Thymus (tissue), 11 donors: ENCODE data around the gene SCGB3A2. TPM values are rescaled to one million over a fixed set of nuclear protein-coding genes. Genes with fewer than 3 reads are reported as not detected.
"Not testable (repeated sequence)": the region's sequence is repeated elsewhere in the genome, so short reads cannot be mapped to it uniquely, and the experiment has no call there.

Experiments used
- DNase-seq, 9 donors: peaks; one replicate each; pipeline ENCODE4 v3.0.0-alpha.2; 2013; ENCODE audit warnings: low spot score in 9 of 9, low read depth in 6 of 9, missing footprints in 1 of 9
- H3K27ac ChIP-seq, 2 donors: one replicate each; pipeline ENCODE4 v1.5.1; 2013; ENCODE audit warnings: control low read depth in 1 of 2, low read depth in 1 of 2, low read length in 1 of 2, mild to moderate bottlenecking in 1 of 2, moderate library complexity in 1 of 2
- H3K27me3 ChIP-seq, 2 donors: one replicate each; pipeline ENCODE4 v1.5.1; 2013; ENCODE audit warnings: low read length in 1 of 2; ENCODE audit not compliant: control insufficient read depth in 2 of 2, insufficient read depth in 1 of 2
- H3K36me3 ChIP-seq, 2 donors: one replicate each; pipeline ENCODE4 v1.5.1; 2013; ENCODE audit warnings: low read length in 1 of 2, mild to moderate bottlenecking in 1 of 2, moderate library complexity in 1 of 2; ENCODE audit not compliant: control insufficient read depth in 2 of 2, insufficient read depth in 2 of 2
- H3K4me1 ChIP-seq, 2 donors: one replicate each; pipeline ENCODE4 v1.5.1; 2013; ENCODE audit warnings: low read length in 2 of 2; ENCODE audit not compliant: control insufficient read depth in 2 of 2, insufficient read depth in 2 of 2
- H3K4me3 ChIP-seq, 2 donors: one replicate each; pipeline ENCODE4 v1.5.1; 2013; ENCODE audit warnings: low read length in 2 of 2, control low read depth in 1 of 2, mild to moderate bottlenecking in 1 of 2
- H3K9me3 ChIP-seq, 2 donors: one replicate each; pipeline ENCODE4 v1.5.1; 2013; ENCODE audit warnings: low read length in 1 of 2, mild to moderate bottlenecking in 1 of 2; ENCODE audit not compliant: control insufficient read depth in 2 of 2, insufficient read depth in 1 of 2
- WGBS: extraction: QIAGEN DNeasy Blood & Tissue Kit; methylation state at CpG from one replicate; pipeline ENCODE4 v1.1.7; 2013; 5-methylcytosine and 5-hydroxymethylcytosine counted together
- polyA plus RNA-seq: library from polyadenylated mRNA; stranded (reverse); fragments of 200-250 nt; gene quantifications from one replicate; pipeline ENCODE4 v1.2.3, GENCODE V29; 2013
- total RNA-seq: library from RNA; stranded (reverse); fragments of 120-200 nt; gene quantifications from one replicate; pipeline ENCODE4 v1.2.4, GENCODE V29; 2013
- donor health status: healthy.

Gene SCGB3A2
- total and polyA plus RNA-seq, 2 donors: 0.71 to 1.6 TPM

DNA sequence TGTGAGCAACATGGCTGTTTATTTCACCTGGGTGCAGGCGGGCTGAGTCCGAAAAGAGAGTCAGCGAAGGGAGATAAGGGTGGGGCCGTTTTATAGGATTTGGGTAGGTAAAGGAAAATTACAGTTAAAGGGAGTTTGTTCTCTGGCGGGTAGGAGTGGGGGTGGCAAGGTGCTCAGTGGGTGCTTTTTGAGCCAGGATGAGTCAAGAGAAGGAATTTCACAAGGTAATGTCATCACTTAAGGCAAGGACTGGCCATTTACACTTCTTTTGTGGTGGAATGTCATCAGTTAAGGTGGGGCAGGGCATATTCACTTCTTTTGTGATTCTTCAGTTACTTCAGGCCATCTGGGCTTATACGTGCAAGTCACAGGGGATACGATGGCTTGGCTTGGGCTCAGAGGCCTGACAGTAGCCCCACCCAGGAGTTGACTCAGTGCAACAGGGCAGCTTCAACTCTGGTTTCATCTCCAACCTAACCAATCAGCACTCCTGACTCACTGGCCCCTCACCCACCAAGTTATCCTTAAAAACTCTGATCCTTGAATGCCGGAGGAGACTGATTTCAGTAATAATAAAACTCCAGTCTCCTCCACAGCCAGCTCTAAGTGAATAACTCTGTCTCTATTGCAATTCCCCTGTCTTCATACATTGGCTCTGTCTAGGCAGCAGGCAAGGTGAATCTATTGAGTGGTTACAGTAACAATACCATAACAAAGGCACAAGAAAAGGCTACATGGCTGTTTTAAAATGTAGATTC lies 4.2 kb upstream of the SCGB3A2 start:
- not testable (repeated sequence) for H3K9me3 ChIP-seq, DNase-seq, H3K4me3 ChIP-seq, H3K27ac ChIP-seq, H3K27me3 ChIP-seq, H3K4me1 ChIP-seq, H3K36me3 ChIP-seq
- WGBS: 94% methylated on average over 6 of the region's 8 CpGs

DNA sequence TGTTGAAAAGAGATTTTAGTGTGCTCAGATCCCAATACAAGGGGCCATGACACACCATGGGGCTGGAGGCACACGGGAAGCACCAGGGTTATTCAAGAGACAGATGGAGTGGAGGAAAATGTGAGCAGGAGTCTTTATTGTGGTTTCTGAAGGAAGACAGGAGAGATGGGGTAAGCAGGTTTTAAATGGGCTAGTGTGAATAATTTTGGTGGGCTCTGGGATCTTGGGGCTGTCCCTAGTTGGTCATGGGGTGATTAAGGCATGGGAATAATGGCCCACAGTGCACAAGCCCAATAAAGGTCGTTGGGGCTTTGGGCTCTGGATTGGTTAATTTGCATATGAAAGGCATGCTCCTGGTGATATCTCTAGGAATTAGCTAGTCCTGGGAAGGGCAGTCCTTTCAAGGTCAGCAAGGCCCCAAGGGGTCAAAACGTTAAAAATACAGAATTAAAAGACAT lies 3.6 kb upstream of the SCGB3A2 start:
- Histone ChIP-seq H3K4me3 (no peak overlapping the region), H3K9me3 (no peaks in the 10 kb centered on the region), H3K4me1 (no peaks in the 10 kb centered on the region), H3K27me3 (no peaks in the 10 kb centered on the region), H3K27ac (no peak overlapping the region), H3K36me3 (no peaks in the 10 kb centered on the region)
- 72% methylated on average over 3 of the region's 3 CpGs for WGBS
- DNase-seq: no peak

DNA sequence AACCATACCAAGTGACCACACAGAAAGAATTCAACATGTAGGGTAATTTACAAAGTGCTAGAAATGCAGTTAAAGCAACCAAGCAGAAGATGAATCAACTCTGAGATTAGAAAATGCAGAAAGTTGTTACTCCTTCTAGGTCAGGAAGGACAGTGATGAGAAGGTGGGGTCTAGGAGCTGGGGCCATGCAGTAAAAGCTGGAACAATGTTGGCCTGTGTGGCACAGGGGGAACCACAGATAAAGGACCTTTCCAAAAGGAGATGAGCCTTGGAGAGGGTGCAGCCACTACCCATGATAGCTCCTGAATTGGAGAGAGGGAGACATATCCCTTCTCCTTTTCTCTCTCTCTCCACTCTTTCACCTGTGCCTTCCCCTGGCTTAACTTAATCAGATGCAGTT lies 2.4 kb upstream of the SCGB3A2 start:
- H3K4me3 ChIP-seq: no peak overlapping the region
- no peak for DNase-seq
- H3K36me3 ChIP-seq: no peaks in the 10 kb centered on the region
- H3K4me1 ChIP-seq: no peaks in the 10 kb centered on the region
- H3K9me3 ChIP-seq: no peaks in the 10 kb centered on the region
- no peak overlapping the region for H3K27ac ChIP-seq
- H3K27me3 ChIP-seq: no peaks in the 10 kb centered on the region

DNA sequence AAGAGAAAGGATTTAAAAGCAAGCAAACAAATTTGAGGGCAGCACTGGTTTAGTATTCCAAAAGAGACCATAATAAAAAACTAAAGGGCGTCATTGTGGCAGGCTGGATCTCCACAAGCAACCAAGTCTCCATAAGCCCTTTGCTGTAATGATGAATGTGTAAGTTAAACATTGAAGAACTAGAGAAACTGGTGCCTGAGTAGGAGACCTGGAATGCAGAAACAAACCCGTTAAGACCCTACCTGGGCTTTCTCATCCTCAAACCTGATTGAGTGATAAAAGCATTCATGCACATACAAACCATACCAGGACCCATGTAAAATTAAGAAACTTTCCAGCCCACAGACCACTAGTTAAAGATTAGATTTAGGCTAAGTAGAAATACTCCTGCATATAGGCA lies 1.9 kb upstream of the SCGB3A2 start:
- H3K4me3 ChIP-seq: no peak overlapping the region

DNA sequence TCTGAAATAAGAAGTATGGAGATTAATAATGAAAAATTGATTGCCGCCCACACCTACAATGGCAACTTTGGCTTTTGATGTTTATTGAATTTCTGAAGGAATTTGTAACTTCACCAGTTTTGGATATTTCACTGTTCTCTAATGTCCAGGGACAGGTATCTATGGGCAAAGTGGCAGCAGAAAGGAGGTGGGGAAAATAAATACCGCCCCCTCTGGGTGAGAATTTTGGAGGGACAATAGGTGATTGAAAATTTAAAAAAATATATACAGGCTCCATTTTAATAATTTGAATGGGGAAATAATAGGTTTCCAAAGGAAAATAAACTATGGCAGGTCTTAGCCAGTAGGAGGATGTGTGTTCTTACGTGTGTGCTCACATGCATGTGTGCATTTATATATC lies 1.3 kb downstream of the SCGB3A2 start:
- no peaks in the 10 kb centered on the region for H3K36me3 ChIP-seq
- no peak overlapping the region for H3K4me3 ChIP-seq
- no peak overlapping the region for H3K27ac ChIP-seq
- no peak for DNase-seq
- H3K9me3 ChIP-seq: no peaks in the 10 kb centered on the region
- H3K4me1 ChIP-seq: no peaks in the 10 kb centered on the region
- no peaks in the 10 kb centered on the region for H3K27me3 ChIP-seq
- 96% methylated on average over 3 of the region's 3 CpGs for WGBS

More for the DNA sequence above, 1.9 kb upstream of the SCGB3A2 start:
- no peaks in the 10 kb centered on the region for H3K9me3 ChIP-seq
- H3K27me3 ChIP-seq: no peaks in the 10 kb centered on the region
- H3K36me3 ChIP-seq: no peaks in the 10 kb centered on the region
- no peak overlapping the region for H3K27ac ChIP-seq
- 93% methylated on average over 2 of the region's 2 CpGs for WGBS
- no peak for DNase-seq
- H3K4me1 ChIP-seq: no peaks in the 10 kb centered on the region

DNA sequence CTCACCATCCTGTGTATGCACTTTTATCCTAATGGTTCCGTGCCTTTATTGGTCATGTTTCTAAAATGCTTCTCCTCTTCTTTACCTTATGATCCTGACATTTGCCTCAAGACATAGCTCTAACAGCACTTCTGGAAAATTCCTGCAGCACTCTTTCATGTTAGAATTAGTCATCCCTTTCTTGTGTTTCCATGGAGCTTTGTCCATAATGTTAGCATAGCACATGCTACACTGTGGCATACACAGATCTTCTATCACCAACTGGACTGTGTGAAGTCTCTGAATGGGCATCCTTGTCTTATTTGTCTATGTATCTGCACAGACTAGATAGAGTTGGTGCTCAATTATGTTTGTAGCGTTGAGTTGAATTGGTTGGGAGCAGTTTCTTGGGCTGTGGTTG lies 2.0 kb downstream of the SCGB3A2 start:
- no peak overlapping the region for H3K27ac ChIP-seq
- no peaks in the 10 kb centered on the region for H3K27me3 ChIP-seq
- H3K36me3 ChIP-seq: no peaks in the 10 kb centered on the region
- H3K4me1 ChIP-seq: no peaks in the 10 kb centered on the region
- H3K9me3 ChIP-seq: no peaks in the 10 kb centered on the region
- 93% methylated on average over 2 of the region's 2 CpGs for WGBS
- DNase-seq: no peak
- H3K4me3 ChIP-seq: no peak overlapping the region

DNA sequence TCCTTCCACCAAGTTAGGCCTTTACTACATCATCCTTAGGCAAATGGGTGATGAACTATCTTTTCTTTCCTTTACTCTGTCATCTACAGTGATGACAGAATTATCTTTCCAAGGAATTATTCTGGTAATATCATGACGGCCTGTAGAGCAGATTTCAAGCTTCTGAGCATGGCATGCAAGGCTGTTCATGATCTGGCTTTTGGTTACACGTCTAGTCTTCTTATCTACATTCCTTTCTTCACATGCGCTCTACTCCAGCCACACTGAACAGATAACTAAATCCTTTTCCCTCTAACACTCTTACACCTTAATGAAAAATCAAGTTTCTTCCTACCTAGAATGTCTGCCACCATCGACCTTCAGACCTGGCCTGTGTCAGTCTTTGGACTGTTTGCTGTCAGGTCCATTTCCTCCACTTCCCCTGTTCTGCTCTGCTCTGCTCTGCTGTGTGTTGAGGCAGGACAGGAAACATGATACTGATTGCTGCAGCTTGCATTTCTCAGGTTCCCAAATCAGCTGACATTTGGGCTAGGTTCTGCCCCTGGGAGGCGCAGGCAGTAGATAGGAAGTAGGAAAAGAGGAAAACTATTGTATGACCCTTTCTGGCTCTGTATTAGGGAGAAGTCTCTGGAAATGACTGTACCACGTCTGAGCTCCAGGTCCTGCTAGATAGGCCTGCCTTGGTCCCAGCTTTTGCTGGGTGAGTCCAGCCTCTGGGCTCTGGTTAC lies 4.2 kb downstream of the SCGB3A2 start:
- Histone ChIP-seq H3K9me3 (no peaks in the 10 kb centered on the region), H3K4me3 (no peak overlapping the region), H3K27me3 (no peaks in the 10 kb centered on the region), H3K27ac (no peak overlapping the region), H3K4me1 (no peaks in the 10 kb centered on the region), H3K36me3 (no peaks in the 10 kb centered on the region)
- no peak for DNase-seq
- 82% methylated on average over 6 of the region's 6 CpGs for WGBS

DNA sequence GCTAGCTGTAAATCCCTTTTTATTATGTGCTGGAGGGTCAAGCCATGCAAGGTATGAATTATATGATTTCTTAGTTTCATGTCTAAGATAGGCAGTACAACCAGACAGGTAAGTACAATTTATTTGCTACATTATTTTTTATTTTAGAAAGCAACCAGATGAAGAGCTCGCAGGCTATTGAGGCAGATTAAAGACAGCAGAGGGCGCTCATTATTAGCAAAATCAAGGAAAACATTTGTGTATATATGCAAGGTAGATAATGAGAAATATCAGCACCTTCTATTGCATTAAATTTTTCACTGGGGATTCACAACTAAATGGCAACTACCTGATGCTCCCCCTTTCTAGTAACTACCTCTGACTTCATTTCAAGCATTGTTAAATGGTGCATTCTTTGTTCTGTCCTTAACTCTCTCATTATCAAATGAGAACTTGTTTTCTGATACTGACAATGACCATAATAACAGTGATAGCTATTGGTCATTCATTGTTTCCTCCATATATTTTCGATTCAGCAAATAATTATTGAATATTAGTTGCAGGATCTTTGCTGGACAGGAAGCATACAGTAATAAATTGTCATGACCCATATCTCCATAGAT lies 8.6 kb downstream of the SCGB3A2 start:
- Histone ChIP-seq H3K27ac (no peak overlapping the region), H3K4me3 (no peak overlapping the region), H3K36me3 (no peaks in the 10 kb centered on the region), H3K9me3 (no peaks in the 10 kb centered on the region), H3K4me1 (no peaks in the 10 kb centered on the region), H3K27me3 (no peaks in the 10 kb centered on the region)
- peak in 1 of 9 donors; percentile 2 for DNase-seq
- WGBS: 17% methylated on average over 3 of the region's 3 CpGs

DNA sequence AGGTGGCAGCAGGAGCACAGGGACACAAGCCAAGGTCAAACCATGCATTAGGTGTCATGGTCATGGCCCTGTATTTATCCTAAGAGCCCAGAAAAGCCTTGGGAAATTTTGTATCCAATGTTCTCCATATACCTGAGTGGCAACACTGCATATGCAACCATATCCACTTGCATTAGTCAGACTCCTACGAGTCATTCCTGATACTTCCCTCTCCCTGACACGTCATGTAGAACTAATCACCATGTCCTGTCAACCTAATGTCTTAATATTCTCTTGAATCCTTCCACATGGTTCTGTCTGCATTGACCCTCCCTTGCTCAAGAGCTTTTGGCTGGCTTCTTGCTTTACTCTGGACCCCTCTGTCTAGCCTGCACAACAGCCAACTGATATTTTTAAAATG lies 9.4 kb downstream of the SCGB3A2 start:
- Histone ChIP-seq H3K9me3 (no peaks in the 10 kb centered on the region), H3K4me3 (no peak overlapping the region), H3K27ac (no peak overlapping the region), H3K4me1 (no peaks in the 10 kb centered on the region), H3K27me3 (no peaks in the 10 kb centered on the region), H3K36me3 (no peaks in the 10 kb centered on the region)
- WGBS: 89% methylated on average over 2 of the region's 2 CpGs
- DNase-seq: no peak
